Myocyte (in vitro differentiated cells): ENCODE data around the gene MYEOV. TPM values are rescaled to one million over a fixed set of nuclear protein-coding genes. Genes with fewer than 3 reads are reported as not detected.

Experiments used
- DNase-seq: peaks from one replicate; pipeline ENCODE4 v3.0.0-alpha.2; 2012; ENCODE audit warnings: low read depth
- total RNA-seq: library from RNA; depleted of rRNA; stranded (reverse); fragments of >200 nt; gene quantifications from 2 replicates; pipeline ENCODE4 v1.2.3, GENCODE V29; 2014

The MYEOV gene
- total RNA-seq, 1 donor from 2014 or later, result not detected

GRCh38 chr11:69339041-69339733 is 45.2 kb downstream of the MYEOV start:
- DNase-seq, result no peak

GRCh38 chr11:69339983-69340565 is 46.1 kb downstream of the MYEOV start:
- DNase-seq, result no peak

- DNase-seq, result no peak
These were observed 48.8 kb downstream of the MYEOV start for GRCh38 chr11:69342588-69343330.

- no peak for DNase-seq
These were observed 49.7 kb downstream of the MYEOV start for GRCh38 chr11:69343401-69344321.

GRCh38 chr11:69344570-69345145 is 50.7 kb downstream of the MYEOV start:
- no peak for DNase-seq

Other genes starting within 250 kb of the MYEOV start
- gene TPCN2, start 245.2 kb upstream of the MYEOV start, total RNA-seq, result 1.8 and 5.6 TPM in 2 replicates
- gene SMIM38, start 138.2 kb upstream of the MYEOV start, total RNA-seq, result 0.08 TPM in 1 of 2 replicates, not detected in the other
- gene LINC01488, start 187.5 kb downstream of the MYEOV start, total RNA-seq, result not detected in 2 replicates